Measurements from ENCODE around the gene BANF2. TPM values are rescaled to one million over a fixed set of nuclear protein-coding genes. Genes with fewer than 3 reads are reported as not detected.

Gene BANF2
- total RNA-seq, 1 experiment from 2014 or later: not detected

DNA sequence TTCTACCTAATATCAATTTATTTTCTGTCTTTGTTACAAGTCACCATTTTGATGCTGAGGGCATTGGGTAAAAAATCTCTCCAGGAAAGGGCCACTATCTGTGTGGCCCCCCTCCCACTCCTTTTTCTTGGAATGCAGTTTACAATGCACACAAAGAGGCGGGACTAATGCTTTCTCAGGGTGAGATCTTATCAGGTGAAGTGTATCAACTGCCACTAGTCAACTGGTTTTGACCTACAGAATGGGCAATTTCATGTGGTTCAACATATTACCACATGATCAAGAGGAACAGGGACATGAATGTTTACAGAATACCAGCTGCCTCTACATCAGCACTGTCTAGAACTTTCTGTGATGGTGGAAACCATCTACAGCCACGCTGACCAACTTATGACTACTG is 21.5 kb upstream of the BANF2 start:
- no peak overlapping the region for H3K4me3 ChIP-seq (replicated peaks in 1 of 2; ENCODE audit: low read depth in 1 of 2, low read length in 2 of 2)
- no peak for ATAC-seq
- H3K36me3 ChIP-seq (ENCODE audit: control insufficient read depth in 1 of 2, insufficient read depth in 2 of 2, low read length in 2 of 2): peaks cover 15 to 21% of the 10 kb centered on the region in 2 experiments; a peak in 2 of 4 replicates
- H3K27me3 ChIP-seq (ENCODE audit: insufficient read depth, low read length): no peaks in the 10 kb centered on the region; the same call in 1 of the 2 replicates
- no peaks in the 10 kb centered on the region for H3K9me3 ChIP-seq (ENCODE audit: control insufficient read depth in 1 of 2, insufficient read depth in 1 of 2, low read depth in 1 of 2, low read length in 2 of 2)
- no peaks in the 10 kb centered on the region for H4K20me1 ChIP-seq (ENCODE audit: insufficient read depth)
- POLR2A ChIA-PET: no interaction called here
- H3K27ac ChIP-seq (ENCODE audit: low read depth, low read length): no peak overlapping the region
- CTCF ChIA-PET: interaction anchor here (1.2 kb wide), 1 partner anchor 27 kb away, joined by 3 read pairs; no protein-coding TSS in a partner anchor
- RAD21 ChIA-PET (ENCODE audit: low non-redundant PET in 1 of 2, low total read pairs in 2 of 2, uncharacterized antibody in 2 of 2, unreplicated experiment in 2 of 2): no interaction called here
- peaks cover 73% of the 10 kb centered on the region for H3K79me2 ChIP-seq (ENCODE audit: insufficient read depth, low read length)
- no TSS peak for BruUV-seq (replicated peaks)
- no peak overlapping the region for H3K4me2 ChIP-seq (ENCODE audit: low read length)
- DNase-seq (ENCODE audit: low read depth, low spot score): no peak
- H3K9ac ChIP-seq (ENCODE audit: low read length): no peak overlapping the region
- intact Hi-C loops (cut with micrococcal nuclease): no loop called here
- H2AFZ ChIP-seq (ENCODE audit: low read depth, low read length, poor library complexity, severe bottlenecking): no peak overlapping the region
- H3K4me1 ChIP-seq (ENCODE audit: control insufficient read depth in 1 of 2, insufficient read depth in 2 of 2, low read length in 2 of 2): peaks cover 24 to 33% of the 10 kb centered on the region in 2 experiments
- H3K9me2 ChIP-seq (ENCODE audit: insufficient read depth): no peaks in the 10 kb centered on the region
- TF ChIP-seq TCF7L2 (IDR thresholded peaks at IDR 0.05; ENCODE audit: borderline replicate concordance, extremely low read depth, insufficient read depth, insufficient read length) (no peak), SP1 (IDR thresholded peaks at IDR 0.05; ENCODE audit: low read depth) (no peak), POLR2A (IDR thresholded peaks at IDR 0.05; ENCODE audit: borderline replicate concordance, extremely low read depth, insufficient read depth, insufficient read length) (no peak), CBX3 (IDR thresholded peaks at IDR 0.05; ENCODE audit: low read depth) (no peak), EZH2phosphoT487 (IDR thresholded peaks at IDR 0.05; ENCODE audit: borderline replicate concordance) (no peak), ZFX (IDR thresholded peaks at IDR 0.05) (no peak), SIN3A (IDR thresholded peaks at IDR 0.05; ENCODE audit: low read depth) (no peak), ZNF274 (IDR thresholded peaks at IDR 0.05; ENCODE audit: low read depth, low read length) (no peak)
- TF ChIP-seq, protein P1, sequence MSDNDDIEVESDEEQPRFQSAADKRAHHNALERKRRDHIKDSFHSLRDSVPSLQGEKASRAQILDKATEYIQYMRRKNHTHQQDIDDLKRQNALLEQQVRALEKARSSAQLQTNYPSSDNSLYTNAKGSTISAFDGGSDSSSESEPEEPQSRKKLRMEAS (IDR thresholded peaks at IDR 0.05): no peak

DNA sequence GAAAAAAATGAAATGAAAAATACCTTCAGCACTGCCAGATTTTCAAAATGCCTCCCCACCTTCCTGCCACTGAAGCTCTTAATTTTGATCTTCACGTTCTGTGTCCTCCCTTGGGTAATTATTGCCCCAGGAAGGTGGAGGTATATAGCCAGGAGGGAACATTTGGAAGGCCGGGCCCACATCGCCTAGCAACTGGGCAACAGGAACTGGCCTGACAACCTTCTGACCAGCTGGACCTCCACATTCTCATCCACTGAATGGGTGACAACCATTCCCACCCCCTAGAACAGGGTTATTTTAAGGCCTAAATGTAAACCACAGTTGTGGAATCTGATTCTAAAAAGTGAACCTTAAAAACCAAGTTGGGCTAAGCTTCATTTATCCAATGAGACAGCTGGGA is 20.9 kb upstream of the BANF2 start:
- RAD21 ChIA-PET (ENCODE audit: low non-redundant PET in 1 of 2, low total read pairs in 2 of 2, uncharacterized antibody in 2 of 2, unreplicated experiment in 2 of 2): no interaction called here
- no peak for DNase-seq (ENCODE audit: low read depth, low spot score)
- H3K9me3 ChIP-seq (ENCODE audit: control insufficient read depth in 1 of 2, insufficient read depth in 1 of 2, low read depth in 1 of 2, low read length in 2 of 2): no peaks in the 10 kb centered on the region
- H3K79me2 ChIP-seq (ENCODE audit: insufficient read depth, low read length): peaks cover 68% of the 10 kb centered on the region
- no peaks in the 10 kb centered on the region for H4K20me1 ChIP-seq (ENCODE audit: insufficient read depth)
- H2AFZ ChIP-seq (ENCODE audit: low read depth, low read length, poor library complexity, severe bottlenecking): no peak overlapping the region
- no TSS peak for BruUV-seq (replicated peaks)
- peak overlapping the region; percentile 91; the same call in 1 of the 2 replicates for H3K27ac ChIP-seq (ENCODE audit: low read depth, low read length)
- H3K4me1 ChIP-seq (ENCODE audit: control insufficient read depth in 1 of 2, insufficient read depth in 2 of 2, low read length in 2 of 2): peaks cover 24 to 33% of the 10 kb centered on the region in 2 experiments
- H3K4me2 ChIP-seq (ENCODE audit: low read length): no peak overlapping the region
- CTCF ChIA-PET: interaction anchor here (1.2 kb wide), 1 partner anchor 27 kb away, joined by 3 read pairs; no protein-coding TSS in a partner anchor
- POLR2A ChIA-PET: no interaction called here
- H3K36me3 ChIP-seq (ENCODE audit: control insufficient read depth in 1 of 2, insufficient read depth in 2 of 2, low read length in 2 of 2): peaks cover 15 to 21% of the 10 kb centered on the region in 2 experiments; a peak in 2 of 4 replicates
- no peak overlapping the region for H3K4me3 ChIP-seq (replicated peaks in 1 of 2; ENCODE audit: low read depth in 1 of 2, low read length in 2 of 2)
- H3K9ac ChIP-seq (ENCODE audit: low read length): no peak overlapping the region
- TF ChIP-seq CBX3 (IDR thresholded peaks at IDR 0.05; ENCODE audit: low read depth) (no peak), TCF7L2 (IDR thresholded peaks at IDR 0.05; ENCODE audit: borderline replicate concordance, extremely low read depth, insufficient read depth, insufficient read length) (no peak), JUND (IDR thresholded peaks at IDR 0.05) (no peak), EZH2 (IDR thresholded peaks at IDR 0.05) (no peak), SP1 (IDR thresholded peaks at IDR 0.05; ENCODE audit: low read depth) (no peak), CEBPB (IDR thresholded peaks at IDR 0.05; ENCODE audit: low read depth) (no peak)
- TF ChIP-seq, protein P1 (IDR thresholded peaks at IDR 0.05): no peak
- TF ChIP-seq, protein P2, sequence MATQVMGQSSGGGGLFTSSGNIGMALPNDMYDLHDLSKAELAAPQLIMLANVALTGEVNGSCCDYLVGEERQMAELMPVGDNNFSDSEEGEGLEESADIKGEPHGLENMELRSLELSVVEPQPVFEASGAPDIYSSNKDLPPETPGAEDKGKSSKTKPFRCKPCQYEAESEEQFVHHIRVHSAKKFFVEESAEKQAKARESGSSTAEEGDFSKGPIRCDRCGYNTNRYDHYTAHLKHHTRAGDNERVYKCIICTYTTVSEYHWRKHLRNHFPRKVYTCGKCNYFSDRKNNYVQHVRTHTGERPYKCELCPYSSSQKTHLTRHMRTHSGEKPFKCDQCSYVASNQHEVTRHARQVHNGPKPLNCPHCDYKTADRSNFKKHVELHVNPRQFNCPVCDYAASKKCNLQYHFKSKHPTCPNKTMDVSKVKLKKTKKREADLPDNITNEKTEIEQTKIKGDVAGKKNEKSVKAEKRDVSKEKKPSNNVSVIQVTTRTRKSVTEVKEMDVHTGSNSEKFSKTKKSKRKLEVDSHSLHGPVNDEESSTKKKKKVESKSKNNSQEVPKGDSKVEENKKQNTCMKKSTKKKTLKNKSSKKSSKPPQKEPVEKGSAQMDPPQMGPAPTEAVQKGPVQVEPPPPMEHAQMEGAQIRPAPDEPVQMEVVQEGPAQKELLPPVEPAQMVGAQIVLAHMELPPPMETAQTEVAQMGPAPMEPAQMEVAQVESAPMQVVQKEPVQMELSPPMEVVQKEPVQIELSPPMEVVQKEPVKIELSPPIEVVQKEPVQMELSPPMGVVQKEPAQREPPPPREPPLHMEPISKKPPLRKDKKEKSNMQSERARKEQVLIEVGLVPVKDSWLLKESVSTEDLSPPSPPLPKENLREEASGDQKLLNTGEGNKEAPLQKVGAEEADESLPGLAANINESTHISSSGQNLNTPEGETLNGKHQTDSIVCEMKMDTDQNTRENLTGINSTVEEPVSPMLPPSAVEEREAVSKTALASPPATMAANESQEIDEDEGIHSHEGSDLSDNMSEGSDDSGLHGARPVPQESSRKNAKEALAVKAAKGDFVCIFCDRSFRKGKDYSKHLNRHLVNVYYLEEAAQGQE (IDR thresholded peaks at IDR 0.05; ENCODE audit: low read depth): no peak
- peaks cover 2% of the 10 kb centered on the region; the same call in 1 of the 2 replicates for H3K27me3 ChIP-seq (ENCODE audit: insufficient read depth, low read length)
- intact Hi-C loops (cut with micrococcal nuclease): no loop called here
- H3K9me2 ChIP-seq (ENCODE audit: insufficient read depth): no peaks in the 10 kb centered on the region
- ATAC-seq: no peak

All from HCT116 (cell line).